Measurements from ENCODE around the gene SAMD4A.

DNA sequence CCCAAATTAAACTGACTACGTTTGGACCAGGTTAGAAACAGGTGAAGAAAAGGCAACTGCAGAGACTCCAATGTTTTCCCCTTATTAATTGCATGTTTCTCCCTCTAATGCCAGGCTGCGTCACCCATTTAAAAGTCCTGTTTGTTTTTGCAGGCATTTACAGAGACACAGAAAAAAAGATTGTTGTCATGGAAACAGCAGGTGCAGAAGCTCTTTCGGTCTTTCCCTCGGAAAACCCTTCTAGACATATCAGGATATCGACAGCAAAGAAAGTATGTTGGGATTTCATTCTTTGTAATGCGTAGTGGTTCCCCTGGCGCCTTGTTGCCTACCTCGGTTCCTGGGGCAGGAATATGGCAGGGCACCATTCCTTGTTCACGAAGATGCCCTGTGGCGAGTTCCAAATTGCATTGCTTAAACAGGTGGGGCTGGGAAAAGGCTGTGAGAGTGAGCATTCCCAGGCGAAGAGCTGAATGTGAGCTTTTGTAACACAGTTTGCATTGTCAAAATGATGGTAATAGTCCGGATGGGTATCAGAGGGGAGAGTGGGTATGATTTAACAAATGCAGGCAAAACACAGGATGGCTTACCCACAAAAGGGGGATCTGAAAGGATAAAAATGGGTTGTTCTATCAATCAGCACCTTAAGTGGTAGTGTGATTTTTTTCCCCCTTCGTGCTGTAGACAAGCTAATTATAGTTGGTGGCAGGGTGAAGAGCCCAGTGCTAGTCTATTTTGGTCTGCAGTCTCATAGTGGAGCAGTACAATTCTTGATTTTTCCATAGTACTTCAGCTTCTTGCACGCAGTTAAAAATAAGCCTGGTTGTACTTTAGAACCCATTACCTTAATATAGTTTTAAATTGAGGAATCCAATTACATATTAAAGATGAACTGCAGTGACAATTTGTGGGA lies 203.3 kb downstream of the SAMD4A start:
- TF ChIP-seq POLR2A (IDR thresholded peaks at IDR 0.05; ENCODE audit: low read depth, low read length), result no peak
- no peak for TF ChIP-seq PAX5 (IDR thresholded peaks at IDR 0.05; ENCODE audit: insufficient read depth, low read length, severe bottlenecking)
- no peak for TF ChIP-seq POLR2AphosphoS5 (IDR thresholded peaks at IDR 0.05; ENCODE audit: low read depth, low read length)
- no peak for TF ChIP-seq POU2F2 (IDR thresholded peaks at IDR 0.05; ENCODE audit: low read depth, low read length)

Measured in GM12891 (cell line).